Measurements from ENCODE around the gene TENT5A. TPM values are rescaled to one million over a fixed set of nuclear protein-coding genes. Genes with fewer than 3 reads are reported as not detected.

The TENT5A gene
- total RNA-seq, 1 experiment from 2014 or later = 9.7 TPM

- TF ChIP-seq CTCF (IDR thresholded peaks at IDR 0.05; ENCODE audit: unreplicated experiment) = no peak
- intact Hi-C loops (cut with micrococcal nuclease; ENCODE audit: unreplicated experiment) = no loop called here
- no peak overlapping the region for H3K4me3 Mint-ChIP-seq (ENCODE audit: low read depth, unreplicated experiment)
- DNase-seq = no peak
- no peaks in the 10 kb centered on the region for H3K36me3 Mint-ChIP-seq (ENCODE audit: insufficient read depth, unreplicated experiment)
- no peak overlapping the region for H3K27ac Mint-ChIP-seq (ENCODE audit: unreplicated experiment)
- CTCF ChIA-PET = interaction anchor here (0.8 kb wide), 1 partner anchor 13 kb away, joined by 3 read pairs; no protein-coding TSS in a partner anchor
- BruUV-seq (replicated peaks) = no TSS peak
- H3K27me3 Mint-ChIP-seq (ENCODE audit: unreplicated experiment) = peaks cover 26% of the 10 kb centered on the region
- peaks cover 44% of the 10 kb centered on the region for H3K4me1 Mint-ChIP-seq (ENCODE audit: low read depth, unreplicated experiment)
- H3K9me3 Mint-ChIP-seq (ENCODE audit: low read depth, unreplicated experiment) = peaks cover 8% of the 10 kb centered on the region
These were observed 20.3 kb upstream of the TENT5A start for GRCh38 chr6:81772741-81773140.

GRCh38 chr6:81771097-81771496 lies 18.6 kb upstream of the TENT5A start:
- no peak for DNase-seq
- no peak overlapping the region for H3K27ac Mint-ChIP-seq (ENCODE audit: unreplicated experiment)
- CTCF ChIA-PET = no interaction called here
- peaks cover 13% of the 10 kb centered on the region for H3K27me3 Mint-ChIP-seq (ENCODE audit: unreplicated experiment)
- no peak for TF ChIP-seq CTCF (IDR thresholded peaks at IDR 0.05; ENCODE audit: unreplicated experiment)
- peaks cover 6% of the 10 kb centered on the region for H3K36me3 Mint-ChIP-seq (ENCODE audit: insufficient read depth, unreplicated experiment)
- H3K4me3 Mint-ChIP-seq (ENCODE audit: low read depth, unreplicated experiment) = no peak overlapping the region
- no peaks in the 10 kb centered on the region for H3K9me3 Mint-ChIP-seq (ENCODE audit: low read depth, unreplicated experiment)
- intact Hi-C loops (cut with micrococcal nuclease; ENCODE audit: unreplicated experiment) = no loop called here
- peaks cover 47% of the 10 kb centered on the region for H3K4me1 Mint-ChIP-seq (ENCODE audit: low read depth, unreplicated experiment)
- BruUV-seq (replicated peaks) = no TSS peak

- CTCF ChIA-PET = no interaction called here
- Mint-ChIP-seq H3K4me3 (ENCODE audit: low read depth, unreplicated experiment) (no peak overlapping the region), H3K36me3 (ENCODE audit: insufficient read depth, unreplicated experiment) (peaks cover 6% of the 10 kb centered on the region), H3K27me3 (ENCODE audit: unreplicated experiment) (peaks cover 13% of the 10 kb centered on the region), H3K9me3 (ENCODE audit: low read depth, unreplicated experiment) (no peaks in the 10 kb centered on the region), H3K27ac (ENCODE audit: unreplicated experiment) (no peak overlapping the region), H3K4me1 (ENCODE audit: low read depth, unreplicated experiment) (peaks cover 50% of the 10 kb centered on the region)
- DNase-seq = no peak
- no peak for TF ChIP-seq CTCF (IDR thresholded peaks at IDR 0.05; ENCODE audit: unreplicated experiment)
- no TSS peak for BruUV-seq (replicated peaks)
- intact Hi-C loops (cut with micrococcal nuclease; ENCODE audit: unreplicated experiment) = no loop called here
These were observed 17.9 kb upstream of the TENT5A start for GRCh38 chr6:81770381-81770780.

- Mint-ChIP-seq H3K4me3 (ENCODE audit: low read depth, unreplicated experiment) (no peak overlapping the region), H3K27me3 (ENCODE audit: unreplicated experiment) (peaks cover 13% of the 10 kb centered on the region), H3K4me1 (ENCODE audit: low read depth, unreplicated experiment) (peaks cover 50% of the 10 kb centered on the region), H3K36me3 (ENCODE audit: insufficient read depth, unreplicated experiment) (peaks cover 6% of the 10 kb centered on the region), H3K27ac (ENCODE audit: unreplicated experiment) (no peak overlapping the region), H3K9me3 (ENCODE audit: low read depth, unreplicated experiment) (peaks cover 3% of the 10 kb centered on the region)
- DNase-seq = no peak
- intact Hi-C loops (cut with micrococcal nuclease; ENCODE audit: unreplicated experiment) = loop anchor here (5.0 kb wide), 2 partner anchors 167 to 212 kb away; no protein-coding TSS in a partner anchor
- BruUV-seq (replicated peaks) = no TSS peak
- CTCF ChIA-PET = no interaction called here
- TF ChIP-seq CTCF (IDR thresholded peaks at IDR 0.05; ENCODE audit: unreplicated experiment) = no peak
These were observed 17.3 kb upstream of the TENT5A start for GRCh38 chr6:81769824-81770223.

Data from Calu3 (cell line).